H1 (cell line): Measurements from ENCODE around the gene OPCML. TPM values are rescaled to one million over a fixed set of nuclear protein-coding genes. Genes with fewer than 3 reads are reported as not detected.

Source experiments
- CTCF ChIA-PET: fragments of 300-600 bp; sonication (Branson Sonifier 250); formaldehyde crosslinking; loops from one replicate; lab custom pipeline; 2021; ENCODE audit not compliant: partially characterized antibody; lab: Charles Lee
- POLR2A ChIA-PET: fragments of 300-600 bp; sonication (Branson Sonifier 250); formaldehyde crosslinking; loops from one replicate; lab custom pipeline; 2021; ENCODE audit warnings: inconsistent platforms; ENCODE audit not compliant: partially characterized antibody; lab: Charles Lee
- DNase-seq, 2 experiments: peaks; one replicate each; pipeline versions ENCODE4 v3.0.0 to v3.0.0-alpha.2; 2010 to 2022; ENCODE audit warnings: low spot score in 2 of 2, low read depth in 1 of 2, mixed read lengths in 1 of 2
- FAIRE-seq: peaks from 2 replicates; lab custom pipeline; 2011; peaks lifted over from hg19 to GRCh38; lab: Jason Lieb, UNC
- H2AFZ ChIP-seq: 2 replicates; pipeline ENCODE4 v1.8.1; 2012; ENCODE audit warnings: low read length, inconsistent platforms
- H2AK5ac ChIP-seq: 2 replicates; pipeline ENCODE4 v1.6.1; 2013; ENCODE audit warnings: low read depth, low read length
- H2BK120ac ChIP-seq: replicated peaks from 2 replicates; pipeline ENCODE3; 2013; ENCODE audit warnings: low read depth, low read length, inconsistent platforms
- H2BK12ac ChIP-seq: 2 replicates; pipeline ENCODE4 v1.6.1; 2013; ENCODE audit warnings: low read depth, low read length
- H2BK15ac ChIP-seq: 2 replicates; pipeline ENCODE4 v1.6.1; 2013; ENCODE audit warnings: low read length
- H2BK20ac ChIP-seq: 2 replicates; pipeline ENCODE4 v1.6.1; 2013; ENCODE audit warnings: low read length
- H2BK5ac ChIP-seq: 2 replicates; pipeline ENCODE4 v1.6.1; 2013; ENCODE audit warnings: low read depth, low read length
- H3K14ac ChIP-seq: 2 replicates; pipeline ENCODE4 v1.6.1; 2013; ENCODE audit warnings: inconsistent platforms; ENCODE audit not compliant: insufficient read length
- H3K18ac ChIP-seq: 2 replicates; pipeline ENCODE4 v1.6.1; 2013; ENCODE audit warnings: low read length; ENCODE audit errors: extremely low read depth
- H3K23ac ChIP-seq: 2 replicates; pipeline ENCODE4 v1.6.1; 2013; ENCODE audit warnings: inconsistent platforms; ENCODE audit not compliant: insufficient read length
- H3K23me2 ChIP-seq: 2 replicates; pipeline ENCODE4 v1.6.1; 2013; ENCODE audit warnings: low read depth, low read length
- H3K27ac ChIP-seq: 2 replicates; pipeline ENCODE4 v1.6.1; 2011; ENCODE audit warnings: low read depth, low read length, inconsistent platforms
- H3K27me3 ChIP-seq, 4 experiments: replicated peaks in 1 of 4; 1 replicate in 1 of 4; 2 replicates in 3 of 4; pipeline versions ENCODE4 v1.6.1 to v1.8.1; 2011 to 2013; ENCODE audit warnings: low read length in 3 of 4, mild to moderate bottlenecking in 3 of 4, inconsistent platforms in 2 of 4, mixed read lengths in 2 of 4, moderate library complexity in 1 of 4; ENCODE audit not compliant: control insufficient read depth in 3 of 4, insufficient read depth in 3 of 4; ENCODE audit errors: extremely low read depth in 1 of 4
- H3K36me3 ChIP-seq, 4 experiments: 2 replicates each; pipeline versions ENCODE4 v1.6.1 to v1.8.1; 2011 to 2013; ENCODE audit warnings: mild to moderate bottlenecking in 4 of 4, low read length in 3 of 4, moderate library complexity in 2 of 4, control low read depth in 1 of 4, inconsistent platforms in 1 of 4; ENCODE audit not compliant: insufficient read depth in 4 of 4, control insufficient read depth in 2 of 4
- H3K4ac ChIP-seq: replicated peaks from 2 replicates; pipeline ENCODE3; 2013; ENCODE audit warnings: low read length, low read depth, mixed read lengths, inconsistent platforms; ENCODE audit not compliant: insufficient read length
- H3K4me1 ChIP-seq, 4 experiments: replicated peaks in 1 of 4; 1 replicate in 1 of 4; 2 replicates in 3 of 4; pipeline versions ENCODE4 v1.6.1 to v1.8.1; 2011 to 2013; ENCODE audit warnings: low read length in 3 of 4, inconsistent platforms in 2 of 4, mixed read lengths in 1 of 4; ENCODE audit not compliant: insufficient read depth in 4 of 4, control insufficient read depth in 3 of 4
- H3K4me2 ChIP-seq, 2 experiments: 2 replicates each; pipeline versions ENCODE4 v1.6.1 to v1.8.1; 2011 to 2013; ENCODE audit warnings: low read depth in 2 of 2, low read length in 2 of 2, control low read depth in 1 of 2, inconsistent platforms in 1 of 2, mild to moderate bottlenecking in 1 of 2; ENCODE audit not compliant: insufficient read depth in 1 of 2
- H3K4me3 ChIP-seq, 4 experiments: fragments of 200-600, 300-600 bp in 1 of 4; sonication (generic), shearing (Covaris generic), sonication (Bioruptor Twin) in 1 of 4; 2 replicates each; pipeline versions ENCODE4 v1.5.1 to v1.8.1; 2011 to 2016; ENCODE audit warnings: low read length in 4 of 4, low read depth in 3 of 4, control low read depth in 2 of 4, inconsistent platforms in 2 of 4, mild to moderate bottlenecking in 2 of 4, mixed read lengths in 1 of 4, moderate library complexity in 1 of 4; ENCODE audit not compliant: insufficient read depth in 2 of 4; ENCODE audit errors: extremely low read depth in 1 of 4
- H3K56ac ChIP-seq: replicated peaks from 2 replicates; pipeline ENCODE3; 2013; ENCODE audit warnings: low read depth, mild to moderate bottlenecking, mixed read lengths, low read length, inconsistent platforms; ENCODE audit not compliant: insufficient read length
- H3K79me1 ChIP-seq: 2 replicates; pipeline ENCODE4 v1.6.1; 2013; ENCODE audit warnings: low read depth, low read length, control low read depth
- H3K79me2 ChIP-seq, 2 experiments: 2 replicates each; pipeline versions ENCODE4 v1.6.1 to v1.8.1; 2012 to 2013; ENCODE audit warnings: low read length in 2 of 2, mild to moderate bottlenecking in 2 of 2, inconsistent platforms in 1 of 2; ENCODE audit not compliant: insufficient read depth in 2 of 2, control insufficient read depth in 1 of 2
- H3K9ac ChIP-seq, 4 experiments: replicated peaks in 1 of 4; 1 replicate in 1 of 4; 2 replicates in 3 of 4; pipeline versions ENCODE4 v1.6.1 to v1.8.1; 2011 to 2013; ENCODE audit warnings: low read depth in 3 of 4, low read length in 3 of 4, control low read depth in 2 of 4, mild to moderate bottlenecking in 2 of 4, moderate library complexity in 2 of 4, inconsistent platforms in 1 of 4; ENCODE audit errors: extremely low read depth in 1 of 4
- H3K9me3 ChIP-seq, 2 experiments: 2 replicates each; pipeline versions ENCODE4 v1.6.1 to v1.8.1; 2012 to 2013; ENCODE audit warnings: mild to moderate bottlenecking in 2 of 2, moderate library complexity in 2 of 2, control low read depth in 1 of 2, inconsistent platforms in 1 of 2, low read depth in 1 of 2, low read length in 1 of 2, mixed read lengths in 1 of 2; ENCODE audit not compliant: insufficient read depth in 2 of 2
- H4K20me1 ChIP-seq, 2 experiments: replicated peaks in 1 of 2; 2 replicates each; pipeline versions ENCODE3 to v1.8.1; 2011 to 2013; ENCODE audit warnings: inconsistent platforms in 2 of 2, low read length in 2 of 2, mild to moderate bottlenecking in 1 of 2; ENCODE audit not compliant: insufficient read depth in 2 of 2, control insufficient read depth in 1 of 2
- H4K5ac ChIP-seq: 2 replicates; pipeline ENCODE4 v1.6.1; 2013; ENCODE audit warnings: low read length, low read depth, mixed read lengths, inconsistent platforms; ENCODE audit not compliant: insufficient read length
- H4K8ac ChIP-seq: 2 replicates; pipeline ENCODE4 v1.8.0; 2013; ENCODE audit warnings: mild to moderate bottlenecking, moderate library complexity, low read length, inconsistent platforms; ENCODE audit not compliant: insufficient read depth; ENCODE audit errors: extremely low read depth
- H4K91ac ChIP-seq: replicated peaks from 2 replicates; pipeline ENCODE3; 2013; ENCODE audit warnings: low read length, mixed read lengths, inconsistent platforms; ENCODE audit not compliant: insufficient read length
- BACH1 ChIP-seq: IDR thresholded peaks from 2 replicates; pipeline ENCODE4 v1.6.1; 2012; ENCODE audit warnings: low read length, improper control_type of control experiment
- CTBP2 ChIP-seq: IDR thresholded peaks from 2 replicates; pipeline ENCODE4 v1.7.0; 2011; ENCODE audit warnings: borderline replicate concordance, mild to moderate bottlenecking, moderate library complexity, mixed read lengths, low read length; ENCODE audit not compliant: insufficient read depth, insufficient read length
- GTF2F1 ChIP-seq: IDR thresholded peaks from 2 replicates; pipeline ENCODE4 v1.6.1; 2012; ENCODE audit warnings: low read depth, low read length, improper control_type of control experiment, borderline replicate concordance
- JUN ChIP-seq: IDR thresholded peaks from 2 replicates; pipeline ENCODE4 v1.6.1; 2011; ENCODE audit warnings: low read depth, mild to moderate bottlenecking, improper control_type of control experiment, low read length
- KDM1A ChIP-seq: fragments of 200-600, 300-600 bp; sonication (generic); IDR thresholded peaks from 2 replicates; pipeline ENCODE4 v1.7.1; 2016; ENCODE audit warnings: mild to moderate bottlenecking, low read length, borderline replicate concordance
- RXRA ChIP-seq: IDR thresholded peaks from 2 replicates; pipeline ENCODE4 v1.6.1; 2011; ENCODE audit warnings: low read depth, mild to moderate bottlenecking, low read length, moderate library complexity; ENCODE audit not compliant: insufficient read depth
- TAF7 ChIP-seq: optimal IDR thresholded peaks from 2 replicates; pipeline ENCODE3; 2011; ENCODE audit warnings: low read depth, mild to moderate bottlenecking, inconsistent platforms, low read length, moderate library complexity, borderline replicate concordance
- YY1 ChIP-seq: IDR thresholded peaks from 2 replicates; pipeline ENCODE4 v1.6.1; 2011; ENCODE audit warnings: low read depth, mild to moderate bottlenecking, low read length
- WGBS, 2 experiments: shearing (Covaris generic) in 1 of 2; methylation state at CpG; one replicate each; pipeline versions ENCODE4 v1.1.6 to v1.1.7; 2013 to 2015; ENCODE audit warnings: low lambda C conversion rate in 2 of 2, mixed read lengths in 2 of 2, inconsistent platforms in 1 of 2, low coverage in 1 of 2, missing lambda C conversion rate in 1 of 2; ENCODE audit not compliant: insufficient replicate concordance in 2 of 2, insufficient coverage in 1 of 2, insufficient read length in 1 of 2; ENCODE audit errors: extremely low coverage in 1 of 2, missing lambda C conversion rate in 1 of 2; 5-methylcytosine and 5-hydroxymethylcytosine counted together
- polyA plus RNA-seq, 7 experiments: library from polyadenylated mRNA; depleted of rRNA in 3 of 7; stranded (reverse) in 5 of 7; unstranded in 2 of 7; fragments of >200 nt in 5 of 7; fragments of 200-250 nt in 2 of 7; gene quantifications; 1 replicate in 5 of 7; 2 replicates in 1 of 7; 4 replicates in 1 of 7; pipeline versions ENCODE4 v1.2.1 to v1.2.3, GENCODE V29; 2011 to 2013; ENCODE audit warnings: missing spikeins in 2 of 7, mixed read lengths in 2 of 7
- total RNA-seq: library from RNA; stranded (reverse); fragmentation: NEBNext Ultra II Directional; extraction: Animal tissue kit (Norgen Biotek cat#: 25700); gene quantifications from 2 replicates; pipeline ENCODE4 v1.2.1, GENCODE V29; 2021
- TF ChIP-seq, protein P1 (sequence below): IDR thresholded peaks from 2 replicates; pipeline ENCODE4 v1.6.1; 2012; ENCODE audit warnings: low read length, inconsistent platforms

OPCML gene
- total and polyA plus RNA-seq, 2 of the 8 experiments (the other 6 are each of a cell fraction or from before 2014, with no cell fraction given), result 2.3 to 3.1 TPM

DNA sequence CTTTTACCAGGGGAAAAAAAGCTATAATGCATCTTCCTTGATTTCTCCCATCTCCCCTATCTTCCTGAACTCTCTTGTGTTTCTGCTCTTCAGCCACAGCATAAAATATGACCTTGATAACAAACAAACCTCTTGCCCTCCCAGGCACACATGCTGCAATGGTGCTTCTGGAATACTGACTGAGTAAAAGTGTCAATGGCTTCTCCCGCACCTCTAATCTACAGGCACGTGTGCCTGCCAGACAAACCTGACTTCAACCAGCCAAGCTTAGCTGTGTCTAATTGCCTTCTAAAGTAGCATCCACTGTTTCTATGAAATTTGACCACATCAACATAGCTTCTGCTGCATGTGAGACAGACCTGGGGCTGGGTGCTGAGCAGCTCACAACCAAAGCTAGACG, 12.7 kb downstream of the OPCML start:
- H2BK120ac ChIP-seq, result no peak overlapping the region
- no peaks in the 10 kb centered on the region; a peak in 1 of 8 replicates for H3K36me3 ChIP-seq
- no peak overlapping the region for H3K56ac ChIP-seq
- no peak overlapping the region for H2BK15ac ChIP-seq
- no peak overlapping the region for H3K9ac ChIP-seq
- no peaks in the 10 kb centered on the region for H3K27me3 ChIP-seq
- DNase-seq (no peak), FAIRE-seq (no peak)
- peaks cover 2% of the 10 kb centered on the region for H3K79me1 ChIP-seq
- H4K91ac ChIP-seq, result no peak overlapping the region
- no peak overlapping the region for H2AK5ac ChIP-seq
- 72% methylated on average over 3 of the region's 3 CpGs; no CpG with 5 or more reads in 1 of the 2 experiments for WGBS, 2 experiments
- H4K5ac ChIP-seq, result no peak overlapping the region
- H3K4me1 ChIP-seq, result peaks cover 2 to 6% (median 4%) of the 10 kb centered on the region in 4 experiments; a peak in 4 of 7 replicates
- no peak overlapping the region for H3K18ac ChIP-seq
- peaks cover 4% of the 10 kb centered on the region; the same call in 1 of the 2 replicates for H3K23me2 ChIP-seq
- H3K27ac ChIP-seq, result no peak overlapping the region
- no peaks in the 10 kb centered on the region for H3K9me3 ChIP-seq
- no peak overlapping the region for H3K14ac ChIP-seq
- H3K79me2 ChIP-seq, result no peaks in the 10 kb centered on the region
- no peak overlapping the region for H3K23ac ChIP-seq
- ChIA-PET CTCF (interaction anchor here (0.9 to 1.9 kb wide), 6 partner anchors 10 to 441 kb away, joined by 3 to 9 read pairs (median 4); no protein-coding TSS in a partner anchor), POLR2A (interaction anchor here (1.1 to 1.2 kb wide), 2 partner anchors 9 to 11 kb away, joined by 3 to 4 read pairs; no protein-coding TSS in a partner anchor)
- TF ChIP-seq JUN (no peak), CTBP2 (no peak), YY1 (no peak), RXRA (no peak), TAF7 (no peak), BACH1 (no peak), KDM1A (no peak), GTF2F1 (no peak)
- TF ChIP-seq, protein P1, sequence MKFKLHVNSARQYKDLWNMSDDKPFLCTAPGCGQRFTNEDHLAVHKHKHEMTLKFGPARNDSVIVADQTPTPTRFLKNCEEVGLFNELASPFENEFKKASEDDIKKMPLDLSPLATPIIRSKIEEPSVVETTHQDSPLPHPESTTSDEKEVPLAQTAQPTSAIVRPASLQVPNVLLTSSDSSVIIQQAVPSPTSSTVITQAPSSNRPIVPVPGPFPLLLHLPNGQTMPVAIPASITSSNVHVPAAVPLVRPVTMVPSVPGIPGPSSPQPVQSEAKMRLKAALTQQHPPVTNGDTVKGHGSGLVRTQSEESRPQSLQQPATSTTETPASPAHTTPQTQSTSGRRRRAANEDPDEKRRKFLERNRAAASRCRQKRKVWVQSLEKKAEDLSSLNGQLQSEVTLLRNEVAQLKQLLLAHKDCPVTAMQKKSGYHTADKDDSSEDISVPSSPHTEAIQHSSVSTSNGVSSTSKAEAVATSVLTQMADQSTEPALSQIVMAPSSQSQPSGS, result no peak
- no peak overlapping the region for H3K4me2 ChIP-seq
- no peak overlapping the region for H2BK12ac ChIP-seq
- H4K8ac ChIP-seq, result no peak overlapping the region
- no peak overlapping the region for H2AFZ ChIP-seq
- no peak overlapping the region for H3K4ac ChIP-seq
- no peak overlapping the region for H2BK5ac ChIP-seq
- H4K20me1 ChIP-seq, result peaks cover 0 to 1% of the 10 kb centered on the region in 2 experiments
- no peak overlapping the region for H2BK20ac ChIP-seq
- no peak overlapping the region for H3K4me3 ChIP-seq
